HG03469 (cell line): ENCODE results near the gene NCR2.

Experiments used
- ATAC-seq: cut with Tn5 transposase; IDR thresholded peaks from one replicate; pipeline ENCODE4 v1.9.1; 2021; ENCODE audit warnings: mild to moderate bottlenecking, moderate library complexity, moderate number of reproducible peaks; ENCODE audit not compliant: unreplicated experiment

NCR2 gene

DNA sequence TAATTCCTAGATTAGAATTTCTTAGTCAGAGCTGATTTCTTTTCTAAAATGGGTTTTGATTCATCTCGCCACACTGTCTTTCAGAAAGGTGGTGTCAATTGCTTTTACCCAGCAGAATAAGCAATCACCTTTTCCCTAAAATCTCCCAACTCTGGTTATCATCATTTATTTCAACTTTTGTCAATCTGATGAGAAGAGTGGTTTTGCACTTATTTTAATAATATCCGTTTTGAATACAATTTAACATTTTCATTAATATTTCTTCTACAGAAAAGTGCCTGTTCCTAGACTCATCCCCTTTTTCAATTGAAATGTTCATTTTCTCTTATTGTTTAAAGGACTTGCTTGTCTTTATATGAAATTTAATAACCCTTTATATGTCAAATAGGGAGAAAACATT is 8.2 kb upstream of the NCR2 start:
- ATAC-seq, result no peak

DNA sequence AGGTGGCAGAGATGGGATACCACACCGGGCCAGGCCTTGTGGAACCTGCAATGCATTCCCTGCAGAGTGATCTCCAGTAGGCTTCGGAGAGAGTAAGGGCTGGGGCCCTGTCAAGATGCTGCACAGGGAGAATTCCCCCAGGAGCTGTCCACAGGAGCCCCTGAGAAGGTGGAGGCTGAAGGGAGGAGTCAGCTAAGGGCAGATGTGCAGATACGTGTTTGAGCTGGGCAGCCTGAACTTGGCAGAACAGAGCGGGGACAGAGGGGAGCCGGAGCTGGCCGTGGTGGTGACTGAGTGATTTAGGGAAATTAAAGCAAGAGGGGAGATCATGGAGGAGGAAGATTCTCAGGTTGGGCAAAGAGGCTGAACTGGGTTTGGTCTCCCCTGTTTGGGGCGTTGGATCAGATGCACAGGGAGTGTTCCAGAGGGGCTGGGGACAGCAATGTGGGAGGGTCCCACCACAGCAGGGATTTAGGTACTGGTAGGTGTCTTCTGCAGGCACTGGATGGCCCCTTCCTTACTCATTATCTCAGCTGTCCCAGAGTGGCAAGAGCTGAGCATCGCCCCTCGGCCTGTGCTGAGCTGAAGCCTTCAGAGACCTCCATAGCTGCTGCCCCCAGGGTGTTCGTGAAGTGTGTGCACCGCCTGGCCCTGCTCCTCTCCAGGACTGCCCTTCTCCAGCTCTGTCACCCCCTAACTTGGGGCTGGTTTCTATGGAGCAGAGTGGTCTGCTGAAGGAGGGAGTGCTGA is 3.8 kb upstream of the NCR2 start:
- no peak for ATAC-seq

DNA sequence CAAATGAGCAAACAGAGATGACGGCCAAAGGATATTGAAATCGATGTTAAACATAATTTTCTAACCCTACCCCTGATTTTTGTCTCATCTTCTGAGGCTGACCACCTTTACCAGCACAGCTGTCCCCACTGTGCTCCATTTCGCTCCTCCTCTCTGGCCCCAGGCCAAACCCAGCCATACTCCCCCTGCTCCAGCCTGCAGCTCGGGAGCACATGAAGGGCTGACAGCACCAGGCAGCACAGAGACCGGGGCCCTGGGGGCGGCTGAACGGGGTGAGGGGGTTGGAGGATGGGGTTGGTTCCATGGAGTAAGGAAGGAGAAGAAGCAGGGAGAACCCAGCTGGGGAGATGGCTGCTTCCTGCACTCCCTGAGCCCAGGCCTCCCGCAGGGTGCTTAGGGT is 3.2 kb upstream of the NCR2 start:
- ATAC-seq, result no peak

DNA sequence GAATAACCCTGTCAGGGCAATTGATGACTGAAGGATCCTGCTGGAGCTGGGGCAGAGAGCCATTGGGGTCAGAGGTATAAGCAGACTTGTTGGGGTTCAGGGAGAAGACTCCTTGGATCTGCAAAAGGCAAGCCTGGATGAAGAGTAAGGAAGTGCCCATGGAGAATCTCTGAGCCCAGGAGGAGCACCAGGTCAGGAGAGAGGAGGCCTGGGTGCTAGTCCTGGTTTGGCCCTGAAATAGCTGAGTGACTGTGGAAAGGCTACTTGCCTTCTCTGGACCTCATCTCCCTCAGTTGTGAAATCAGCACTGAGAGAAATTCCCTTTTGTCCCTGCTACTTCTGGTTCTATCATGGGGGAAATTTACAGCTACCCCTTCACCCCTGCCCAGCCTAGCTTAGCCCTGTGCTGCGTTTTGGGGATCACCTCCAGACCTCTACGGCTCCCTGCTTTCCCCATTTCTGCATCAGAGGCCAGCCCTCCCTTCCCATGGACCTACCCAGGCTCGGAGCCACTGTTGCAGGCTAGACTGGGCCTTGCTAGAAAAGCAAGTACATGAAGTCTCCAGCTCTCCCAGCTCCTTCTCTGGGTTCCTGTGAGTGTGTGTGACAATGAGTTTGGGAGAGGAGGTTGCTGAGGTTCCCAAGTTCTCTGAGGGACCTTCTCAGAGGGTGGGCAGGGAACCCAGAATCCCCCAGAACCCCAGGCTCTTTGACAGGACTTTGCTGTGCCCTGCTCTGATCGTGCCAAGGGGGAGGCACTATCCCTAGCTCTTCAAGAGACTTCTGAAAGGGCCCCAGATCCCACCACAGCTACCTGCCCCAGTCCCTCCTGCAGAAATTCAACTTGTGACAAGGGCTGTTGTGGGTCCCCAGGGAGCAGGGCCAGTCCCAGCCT is 2.3 kb upstream of the NCR2 start:
- no peak for ATAC-seq

DNA sequence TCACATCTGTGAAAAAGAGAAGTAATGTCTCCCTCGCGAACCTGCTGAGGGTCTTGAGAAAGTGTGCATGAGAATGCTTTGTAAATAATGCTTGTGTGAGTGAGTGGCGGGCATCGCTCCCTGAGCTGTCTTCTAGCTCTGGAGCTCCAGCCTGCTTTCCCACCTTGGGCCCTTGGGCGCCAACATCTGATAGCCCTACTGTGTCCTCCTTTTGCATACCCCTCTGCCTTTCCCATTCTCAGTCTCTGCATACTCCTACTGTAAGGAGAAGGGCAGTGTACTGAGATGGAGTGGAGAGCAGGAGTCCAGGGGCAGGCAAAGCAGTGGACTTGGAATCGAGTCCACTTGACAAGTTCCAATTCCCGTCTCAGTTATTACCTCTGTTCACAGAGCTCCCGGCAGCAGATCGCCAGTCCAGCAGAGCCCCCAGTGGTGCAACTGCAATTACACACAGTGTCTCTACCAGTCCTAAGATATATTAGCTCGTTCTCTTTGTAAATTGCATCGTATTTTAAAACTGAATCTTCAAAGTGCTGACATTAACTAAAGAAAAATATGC is 847 bp upstream of the NCR2 start:
- ATAC-seq, result no peak

DNA sequence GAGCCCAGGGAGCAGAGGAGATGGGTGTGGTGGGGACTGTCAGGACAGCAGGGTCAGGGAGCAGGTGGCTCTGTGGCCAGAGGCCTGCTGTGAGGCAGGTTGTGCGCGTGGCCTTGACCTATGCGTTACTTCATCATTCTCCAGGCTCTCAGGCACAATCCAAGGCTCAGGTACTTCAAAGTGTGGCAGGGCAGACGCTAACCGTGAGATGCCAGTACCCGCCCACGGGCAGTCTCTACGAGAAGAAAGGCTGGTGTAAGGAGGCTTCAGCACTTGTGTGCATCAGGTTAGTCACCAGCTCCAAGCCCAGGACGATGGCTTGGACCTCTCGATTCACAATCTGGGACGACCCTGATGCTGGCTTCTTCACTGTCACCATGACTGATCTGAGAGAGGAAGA is 535 bp downstream of the NCR2 start:
- ATAC-seq, result no peak

DNA sequence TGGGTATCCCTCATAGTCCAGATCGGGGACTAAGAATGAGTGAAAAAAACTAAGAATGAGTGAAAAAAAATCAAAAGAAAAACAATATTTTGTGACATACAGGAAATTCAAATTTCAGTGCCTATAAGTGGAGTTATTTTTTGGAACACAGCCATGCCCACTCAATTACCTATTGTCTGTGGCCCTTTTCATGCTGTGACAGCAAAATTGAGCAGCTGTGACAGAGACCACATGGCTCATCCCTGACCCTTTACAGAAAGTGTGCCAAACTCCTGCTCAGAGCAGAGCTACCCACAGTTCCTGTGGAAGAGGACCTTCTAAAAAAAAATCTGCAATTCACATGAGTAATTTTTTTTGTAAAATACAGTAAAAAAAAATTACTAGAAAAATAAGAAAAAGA is 1.4 kb downstream of the NCR2 start:
- no peak for ATAC-seq

DNA sequence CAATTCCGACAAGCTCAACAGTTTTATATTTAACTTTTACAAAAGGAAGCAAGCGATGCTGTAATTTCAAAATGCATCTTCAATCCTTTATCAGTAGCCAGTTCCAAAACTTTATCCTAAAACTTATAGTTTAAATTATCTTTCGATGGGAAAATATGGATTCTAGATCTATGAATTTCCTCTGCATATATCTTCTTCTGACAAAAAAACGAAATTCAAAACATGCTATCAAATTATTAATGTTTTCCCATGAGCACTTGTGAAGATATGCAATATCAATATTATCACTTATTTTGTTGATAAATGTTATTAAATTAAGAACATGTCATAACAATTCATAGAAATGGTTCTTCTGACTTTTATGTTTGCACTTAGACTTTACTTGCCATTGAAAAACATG is 2.3 kb downstream of the NCR2 start:
- ATAC-seq, result no peak

DNA sequence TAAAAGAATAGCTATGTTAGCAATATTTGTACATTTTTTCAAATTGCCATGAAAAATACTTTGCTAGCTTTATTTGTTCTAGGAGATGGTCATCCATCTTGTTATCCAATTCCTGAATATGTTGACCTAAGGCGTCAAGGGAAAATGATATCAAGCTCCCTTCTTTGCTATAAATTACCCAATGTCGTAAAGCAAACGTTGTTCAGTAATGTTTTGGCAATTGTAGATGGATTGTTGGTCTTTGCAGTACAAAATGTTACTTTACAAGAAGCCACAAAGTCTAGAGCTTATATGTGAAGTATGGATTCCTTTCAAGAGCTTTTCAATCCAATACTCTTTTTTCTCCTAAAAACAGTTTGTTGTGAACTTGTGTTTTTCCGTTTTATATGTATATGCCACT is 3.3 kb downstream of the NCR2 start:
- ATAC-seq, result no peak

DNA sequence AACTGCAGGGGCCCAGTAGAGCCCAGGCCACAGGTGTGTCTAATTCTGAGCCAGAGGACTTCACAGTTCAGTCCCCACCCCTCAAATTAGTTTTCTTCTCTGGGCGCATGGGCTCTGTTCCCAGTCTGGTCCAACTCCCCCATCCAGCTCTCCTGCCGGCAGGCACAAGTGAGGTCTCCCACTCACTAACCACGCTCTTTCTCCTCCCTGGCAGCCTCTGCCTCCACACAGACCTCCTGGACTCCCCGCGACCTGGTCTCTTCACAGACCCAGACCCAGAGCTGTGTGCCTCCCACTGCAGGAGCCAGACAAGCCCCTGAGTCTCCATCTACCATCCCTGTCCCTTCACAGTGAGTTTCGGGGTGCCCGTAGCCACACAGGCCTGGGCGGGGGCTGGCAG is 6.2 kb downstream of the NCR2 start:
- ATAC-seq, result no peak

DNA sequence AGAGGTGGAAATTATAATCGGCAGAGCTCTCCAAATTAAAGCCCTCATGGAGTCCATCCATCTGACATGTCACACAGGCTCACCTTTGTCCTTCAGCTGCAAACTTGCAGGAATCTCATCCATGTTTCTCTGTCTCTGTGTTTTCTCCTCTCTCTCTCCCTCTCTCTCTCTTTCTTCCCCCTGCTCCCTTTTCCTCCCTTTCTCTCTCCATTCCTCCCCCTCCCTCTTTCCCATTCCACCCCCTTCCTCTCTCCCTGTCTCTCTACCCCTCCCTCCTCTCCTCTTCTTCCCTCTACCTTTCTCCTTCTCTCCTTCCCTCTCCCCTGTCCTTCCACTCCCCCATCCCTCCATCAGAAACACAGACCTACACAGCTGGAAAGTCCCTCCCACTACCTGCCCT is 6.8 kb downstream of the NCR2 start:
- no peak for ATAC-seq

DNA sequence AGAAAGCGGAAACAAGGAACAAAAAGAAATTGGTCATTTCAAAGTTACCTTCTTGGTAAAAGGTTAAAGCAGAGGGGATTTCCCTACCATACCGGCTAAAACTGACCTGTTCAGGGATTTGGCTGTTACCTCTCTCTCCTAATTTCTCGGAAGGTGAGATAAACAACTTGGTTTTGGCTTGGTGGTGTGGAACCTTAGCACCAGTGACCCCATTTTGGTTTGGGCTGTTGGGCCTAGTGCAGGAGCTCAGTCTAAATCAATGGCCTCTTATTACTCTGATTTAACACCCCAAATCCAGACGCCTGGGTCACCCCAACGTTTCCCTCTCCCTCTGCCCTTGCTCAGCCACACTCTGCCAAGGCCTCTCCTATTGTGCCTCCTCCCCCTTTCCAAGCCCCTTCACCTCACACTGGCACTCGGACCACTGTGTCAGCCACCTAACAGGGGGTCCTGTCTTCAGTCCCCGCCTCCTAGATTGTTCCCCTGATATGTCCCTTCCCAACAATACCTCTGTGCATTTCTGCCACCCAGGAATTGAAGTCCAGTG is 8.3 kb downstream of the NCR2 start:
- no peak for ATAC-seq

DNA sequence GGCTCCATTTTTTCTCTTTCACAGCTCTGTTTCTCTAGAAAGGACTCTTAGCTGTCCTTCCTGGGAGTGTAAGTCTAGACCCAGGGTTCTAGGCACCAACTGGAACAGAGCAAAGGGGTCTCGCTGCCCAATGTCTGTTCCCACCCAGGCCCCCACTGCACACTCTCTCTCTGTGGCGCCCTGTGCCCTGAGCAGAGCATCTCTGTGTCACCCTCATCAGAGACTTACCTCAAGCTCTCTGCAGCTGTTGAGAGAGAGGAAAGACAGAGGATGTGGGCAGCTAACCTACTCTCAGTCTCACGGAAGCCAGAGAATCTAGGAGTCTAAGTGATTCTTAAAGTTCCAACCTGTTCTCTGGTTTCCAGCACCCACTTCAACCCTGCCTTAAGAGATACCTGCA is 9.5 kb downstream of the NCR2 start:
- ATAC-seq, result no peak

DNA sequence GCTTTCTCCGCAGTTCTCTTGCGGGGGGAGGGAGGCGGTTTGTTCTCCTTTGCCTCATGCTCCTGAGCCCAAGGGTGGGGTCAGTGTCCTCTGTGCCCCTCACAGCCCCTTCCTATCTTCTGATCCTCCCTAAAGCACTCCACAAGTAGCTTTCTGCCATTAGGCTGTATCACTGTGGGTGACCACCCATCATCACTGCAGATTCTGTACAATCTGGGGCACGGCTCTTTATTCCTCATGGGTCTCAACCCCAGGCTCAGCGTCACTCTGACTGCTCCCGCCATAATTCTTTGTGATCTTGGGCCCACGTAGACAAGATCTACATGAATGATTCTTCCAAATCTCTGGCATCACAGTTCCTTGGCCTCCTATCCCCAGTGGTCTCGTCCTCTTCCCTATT is 10.5 kb downstream of the NCR2 start:
- ATAC-seq, result no peak

DNA sequence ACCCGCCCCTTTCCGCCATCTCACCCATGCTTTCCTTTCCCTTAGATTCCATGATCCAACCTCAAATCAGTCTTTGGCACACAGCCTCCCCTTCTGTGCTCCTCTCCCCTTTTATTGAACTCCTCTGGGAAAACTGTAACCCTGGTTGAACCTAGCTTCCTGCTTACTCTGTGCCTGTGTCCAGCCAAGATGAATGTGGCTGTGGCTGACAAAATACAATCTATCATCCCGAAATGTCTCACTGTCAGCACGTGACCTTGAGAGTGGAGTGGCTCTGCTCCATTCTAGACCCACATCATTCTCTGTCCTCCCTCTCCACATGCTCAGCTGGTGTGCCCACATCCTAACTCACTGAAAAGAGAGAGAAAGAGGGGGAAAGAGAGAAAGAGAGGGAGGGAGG is 11.0 kb downstream of the NCR2 start:
- no peak for ATAC-seq

DNA sequence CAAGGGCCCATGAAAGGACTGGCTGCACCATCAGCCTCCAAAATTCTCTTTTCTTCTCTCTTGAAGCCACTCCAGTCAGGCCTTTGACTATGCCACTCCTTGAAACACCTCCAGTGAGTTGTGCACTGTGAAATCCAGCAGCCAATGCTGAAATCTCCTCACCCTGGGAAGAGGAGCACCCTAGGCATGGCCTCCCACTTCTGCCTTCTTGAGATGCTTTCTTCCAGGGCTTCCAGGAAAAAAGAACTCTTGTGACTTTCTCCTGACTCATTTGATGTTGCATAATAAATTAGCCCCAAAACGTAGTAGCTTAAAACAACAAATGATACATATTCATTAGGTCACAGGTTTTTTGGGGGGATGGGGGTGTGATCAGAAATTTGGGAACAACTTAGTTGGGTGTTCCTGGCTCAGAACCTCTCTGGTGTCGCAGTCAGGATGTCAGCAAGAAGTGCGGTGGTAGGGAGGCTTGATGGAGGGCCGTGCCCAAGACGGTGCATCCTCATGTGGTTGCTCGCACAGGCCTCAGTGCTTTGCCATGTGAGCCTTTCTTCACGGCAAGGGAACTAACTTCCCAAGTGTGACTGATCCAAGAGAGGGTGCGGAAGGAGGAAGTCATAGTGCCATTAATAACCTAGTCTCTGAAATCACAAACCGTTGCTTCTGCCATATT is 12.1 kb downstream of the NCR2 start:
- no peak for ATAC-seq

DNA sequence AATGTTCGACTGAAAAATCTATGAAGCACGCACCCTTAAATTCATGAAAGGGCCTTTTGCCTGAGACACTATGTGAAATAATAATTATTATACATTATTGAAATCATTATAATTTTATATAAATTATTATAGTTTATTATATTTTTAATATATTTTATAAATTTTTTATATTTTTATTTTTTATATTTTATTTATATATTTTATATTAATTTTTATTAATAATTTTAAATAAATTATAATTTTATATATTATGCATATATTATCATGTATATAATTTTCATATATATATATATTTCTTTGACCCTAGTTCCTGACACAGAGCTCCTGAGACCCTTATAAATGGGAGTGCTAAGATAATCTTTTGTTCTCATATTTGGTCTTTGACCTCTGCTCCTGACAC is 13.5 kb downstream of the NCR2 start:
- no peak for ATAC-seq

DNA sequence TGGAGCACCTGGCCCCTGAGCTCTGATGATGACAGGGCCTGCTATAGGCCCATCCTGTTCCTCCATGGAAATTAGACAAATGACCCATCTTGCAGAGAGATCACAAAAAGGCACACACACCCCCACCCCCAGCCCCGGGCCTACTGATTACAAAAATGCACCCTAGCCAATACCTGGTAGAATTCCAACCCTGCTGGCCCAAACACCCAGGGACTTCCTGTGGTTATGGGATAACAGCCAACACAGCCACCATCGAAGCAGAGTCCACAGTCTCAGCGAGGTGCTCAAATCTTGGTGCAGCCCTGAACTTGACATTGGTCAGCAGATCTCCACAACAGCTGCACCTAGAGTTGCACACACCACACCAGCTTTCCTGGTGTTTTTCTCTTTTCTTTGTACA is 17.0 kb downstream of the NCR2 start:
- no peak for ATAC-seq

DNA sequence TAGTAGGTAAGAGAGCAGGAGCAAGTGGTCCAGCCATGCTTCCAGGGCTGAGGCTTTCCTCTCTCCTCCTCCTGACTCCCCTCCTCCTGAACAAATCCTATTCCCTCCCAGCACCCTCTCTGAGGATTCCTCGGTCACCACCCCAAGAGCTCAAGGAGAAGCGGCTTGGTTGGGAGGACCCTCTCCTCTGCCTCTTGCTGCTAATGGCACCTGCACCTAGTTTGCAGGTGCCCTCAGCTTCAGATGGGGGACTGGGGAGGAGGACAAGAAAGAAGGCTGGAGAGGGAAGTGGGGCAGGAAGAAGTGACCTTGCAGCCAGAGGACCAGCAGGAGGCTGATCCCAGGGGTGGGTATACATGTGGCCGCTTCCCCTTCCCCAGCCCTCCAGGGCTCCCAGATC is 17.5 kb downstream of the NCR2 start:
- ATAC-seq, result no peak

DNA sequence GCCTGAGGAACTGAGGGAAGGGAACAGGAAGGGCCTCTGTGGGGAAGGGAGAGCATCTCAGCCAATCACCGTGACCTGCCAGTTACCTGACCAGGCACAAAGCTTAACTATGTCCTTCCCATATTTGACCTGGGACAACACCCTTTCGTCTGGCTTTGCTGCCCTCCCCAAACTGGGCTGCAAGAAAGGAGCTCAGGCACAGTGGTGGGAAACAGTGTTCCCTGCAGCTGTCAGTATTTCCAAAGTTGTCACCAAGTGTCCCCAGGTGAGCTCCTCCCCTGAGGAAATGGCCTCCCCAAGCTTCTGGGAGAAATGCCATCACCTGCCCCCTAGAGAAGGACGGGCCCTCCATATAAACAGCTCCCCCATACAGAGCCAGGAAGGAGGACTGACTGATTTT is 17.9 kb downstream of the NCR2 start:
- no peak for ATAC-seq

DNA sequence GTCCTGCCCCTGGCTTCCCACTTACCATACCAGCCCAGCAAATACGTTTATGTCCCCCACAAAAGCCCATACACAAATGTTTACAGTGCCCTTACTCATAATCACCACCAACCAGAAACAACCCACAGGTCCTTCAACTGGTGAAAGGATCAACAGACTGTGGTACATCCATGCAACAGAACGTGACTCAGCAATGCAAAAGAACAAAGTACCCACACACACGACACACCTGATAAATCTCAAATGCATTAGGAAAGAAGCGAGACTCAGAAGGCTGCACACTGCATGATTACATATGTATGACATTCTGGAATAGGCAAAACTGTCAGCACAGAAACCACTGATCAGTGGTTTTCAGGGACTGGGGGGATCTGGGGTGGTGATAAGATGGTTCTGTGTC is 20.5 kb downstream of the NCR2 start:
- ATAC-seq, result no peak
